SU-DHL-6 (cell line): ENCODE measurements around the gene SLC4A2.
A peak's percentile ranks its signal among the peaks of the same experiment; 100 is the strongest.

ENCODE experiments used
- H2AFZ ChIP-seq: fragments of 200-600 bp; sonication (generic); 2 replicates; pipeline ENCODE4 v1.6.1; 2014; ENCODE audit warnings: low read depth, mild to moderate bottlenecking, moderate library complexity, mixed read lengths, antibody characterized with exemption, low read length; ENCODE audit not compliant: severe bottlenecking
- H3F3A ChIP-seq: fragments of 200-600 bp; shearing (Covaris generic); 2 replicates; pipeline ENCODE4 v1.6.0; 2016; ENCODE audit warnings: antibody characterized with exemption, mild to moderate bottlenecking; ENCODE audit not compliant: insufficient read depth
- H3K27ac ChIP-seq: fragments of 200-600 bp; sonication (generic); 2 replicates; pipeline ENCODE4 v1.5.1; 2016; ENCODE audit warnings: low read depth, mild to moderate bottlenecking, low read length, moderate library complexity, mixed read lengths
- H3K27me3 ChIP-seq: fragments of 200-600 bp; sonication (generic), shearing (Covaris generic); 2 replicates; pipeline ENCODE4 v1.6.0; 2014; ENCODE audit warnings: mild to moderate bottlenecking, low read length
- H3K36me3 ChIP-seq: fragments of 200-600 bp; sonication (generic); 2 replicates; pipeline ENCODE4 v1.6.1; 2014; ENCODE audit warnings: mild to moderate bottlenecking, low read length, mixed read lengths
- H3K4me2 ChIP-seq: fragments of 300-600, 200-600 bp; shearing (Covaris generic), sonication (generic); 2 replicates; pipeline ENCODE4 v1.6.0; 2014; ENCODE audit warnings: low read length, low read depth, mild to moderate bottlenecking; ENCODE audit not compliant: poor library complexity, severe bottlenecking
- H3K4me3 ChIP-seq: fragments of 200-600 bp; sonication (generic); 2 replicates; pipeline ENCODE4 v1.5.1; 2014; ENCODE audit warnings: antibody characterized with exemption, low read length, mild to moderate bottlenecking, mixed read lengths; ENCODE audit not compliant: insufficient read depth, poor library complexity, severe bottlenecking
- H3K79me2 ChIP-seq: fragments of 200-600 bp; sonication (generic); 2 replicates; pipeline ENCODE4 v1.6.1; 2014; ENCODE audit warnings: mild to moderate bottlenecking, low read length, moderate library complexity; ENCODE audit not compliant: insufficient read depth
- H3K9ac ChIP-seq: fragments of 200-600 bp; sonication (generic); 2 replicates; pipeline ENCODE4 v1.7.0; 2014; ENCODE audit warnings: mild to moderate bottlenecking, low read length
- H3K9me2 ChIP-seq: fragments of 200-600 bp; sonication (generic); replicated peaks from 2 replicates; pipeline ENCODE4 v1.6.1; 2014; ENCODE audit warnings: low read length; ENCODE audit not compliant: insufficient read depth
- H3K9me3 ChIP-seq: fragments of 200-600 bp; sonication (generic); 2 replicates; pipeline ENCODE4 v1.6.1; 2014; ENCODE audit warnings: low read length, mixed read lengths; ENCODE audit not compliant: insufficient read depth
- H4K20me1 ChIP-seq: fragments of 200-600 bp; sonication (generic); 2 replicates; pipeline ENCODE4 v1.6.1; 2014; ENCODE audit warnings: low read depth, mild to moderate bottlenecking, antibody characterized with exemption, low read length, moderate library complexity, mixed read lengths
- EZH2phosphoT487 ChIP-seq: fragments of 200-600 bp; sonication (generic), shearing (Covaris generic); conservative IDR thresholded peaks from 2 replicates; pipeline ENCODE4 v1.6.1; 2018; ENCODE audit warnings: mild to moderate bottlenecking, antibody characterized with exemption, low read length, moderate library complexity, mixed read lengths
- TF ChIP-seq, protein P1 (sequence below): fragments of 200-600 bp; sonication (generic); IDR thresholded peaks from one replicate; pipeline ENCODE4 v1.5.1; 2017; ENCODE audit warnings: antibody characterized with exemption, mild to moderate bottlenecking, low read length, moderate library complexity; ENCODE audit not compliant: insufficient read depth, poor library complexity, severe bottlenecking

The SLC4A2 gene

DNA sequence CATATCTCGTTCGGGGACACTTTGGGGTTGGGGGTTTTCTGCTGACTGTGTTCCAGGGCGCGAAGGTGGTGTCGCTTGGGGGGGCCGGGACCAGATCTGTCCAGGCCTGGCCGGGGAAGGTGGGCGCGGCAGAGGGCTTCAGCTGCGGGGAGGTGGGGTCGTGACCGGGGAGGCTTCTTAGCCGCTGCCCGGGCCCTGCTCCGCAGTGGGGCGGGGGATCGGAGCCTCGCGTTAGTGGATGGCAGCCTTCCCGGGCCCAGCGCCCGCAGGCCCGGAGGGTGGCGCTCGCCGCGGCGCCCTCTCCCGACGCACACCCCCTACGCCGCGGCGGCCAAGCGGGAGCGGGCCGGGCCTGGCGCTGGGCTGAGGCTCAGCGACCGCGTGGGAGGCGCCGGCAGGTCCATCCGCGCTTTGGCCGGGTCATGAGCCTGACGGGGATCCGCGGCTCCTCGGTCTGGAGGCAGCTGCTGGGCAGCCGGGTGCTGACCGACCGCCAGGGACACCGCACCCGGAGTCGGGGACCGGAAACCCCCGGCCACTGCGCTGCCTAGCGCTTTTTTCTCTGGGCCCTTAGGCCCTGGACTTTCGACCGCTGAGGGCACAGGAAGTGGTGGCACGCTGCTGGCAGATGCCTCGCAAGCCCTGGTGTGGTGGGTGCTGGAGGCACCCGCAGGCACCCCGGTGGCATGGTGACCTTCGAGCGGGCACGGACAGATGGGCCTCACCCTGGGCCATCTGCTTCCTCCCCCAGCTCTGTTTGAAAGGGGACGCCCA, 28.0 kb downstream of the SLC4A2 start:
- H3K4me2 ChIP-seq = peak overlapping the region; percentile 49
- no peak overlapping the region for H3K27ac ChIP-seq
- no peak overlapping the region for H3K9ac ChIP-seq
- no peaks in the 10 kb centered on the region for H3K27me3 ChIP-seq
- no peaks in the 10 kb centered on the region for H4K20me1 ChIP-seq
- TF ChIP-seq, protein P1, sequence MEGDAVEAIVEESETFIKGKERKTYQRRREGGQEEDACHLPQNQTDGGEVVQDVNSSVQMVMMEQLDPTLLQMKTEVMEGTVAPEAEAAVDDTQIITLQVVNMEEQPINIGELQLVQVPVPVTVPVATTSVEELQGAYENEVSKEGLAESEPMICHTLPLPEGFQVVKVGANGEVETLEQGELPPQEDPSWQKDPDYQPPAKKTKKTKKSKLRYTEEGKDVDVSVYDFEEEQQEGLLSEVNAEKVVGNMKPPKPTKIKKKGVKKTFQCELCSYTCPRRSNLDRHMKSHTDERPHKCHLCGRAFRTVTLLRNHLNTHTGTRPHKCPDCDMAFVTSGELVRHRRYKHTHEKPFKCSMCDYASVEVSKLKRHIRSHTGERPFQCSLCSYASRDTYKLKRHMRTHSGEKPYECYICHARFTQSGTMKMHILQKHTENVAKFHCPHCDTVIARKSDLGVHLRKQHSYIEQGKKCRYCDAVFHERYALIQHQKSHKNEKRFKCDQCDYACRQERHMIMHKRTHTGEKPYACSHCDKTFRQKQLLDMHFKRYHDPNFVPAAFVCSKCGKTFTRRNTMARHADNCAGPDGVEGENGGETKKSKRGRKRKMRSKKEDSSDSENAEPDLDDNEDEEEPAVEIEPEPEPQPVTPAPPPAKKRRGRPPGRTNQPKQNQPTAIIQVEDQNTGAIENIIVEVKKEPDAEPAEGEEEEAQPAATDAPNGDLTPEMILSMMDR = peak; percentile 8
- no peak for TF ChIP-seq EZH2phosphoT487
- no peaks in the 10 kb centered on the region for H3K9me3 ChIP-seq
- H2AFZ ChIP-seq = no peak overlapping the region
- no peak overlapping the region for H3K4me3 ChIP-seq
- H3K79me2 ChIP-seq = peaks cover 7% of the 10 kb centered on the region
- H3F3A ChIP-seq = 0 out of 2 replicates have a peak, but pooled peaks cover 5% of the 10 kb centered on the region
- no peaks in the 10 kb centered on the region for H3K9me2 ChIP-seq
- no peaks in the 10 kb centered on the region for H3K36me3 ChIP-seq

DNA sequence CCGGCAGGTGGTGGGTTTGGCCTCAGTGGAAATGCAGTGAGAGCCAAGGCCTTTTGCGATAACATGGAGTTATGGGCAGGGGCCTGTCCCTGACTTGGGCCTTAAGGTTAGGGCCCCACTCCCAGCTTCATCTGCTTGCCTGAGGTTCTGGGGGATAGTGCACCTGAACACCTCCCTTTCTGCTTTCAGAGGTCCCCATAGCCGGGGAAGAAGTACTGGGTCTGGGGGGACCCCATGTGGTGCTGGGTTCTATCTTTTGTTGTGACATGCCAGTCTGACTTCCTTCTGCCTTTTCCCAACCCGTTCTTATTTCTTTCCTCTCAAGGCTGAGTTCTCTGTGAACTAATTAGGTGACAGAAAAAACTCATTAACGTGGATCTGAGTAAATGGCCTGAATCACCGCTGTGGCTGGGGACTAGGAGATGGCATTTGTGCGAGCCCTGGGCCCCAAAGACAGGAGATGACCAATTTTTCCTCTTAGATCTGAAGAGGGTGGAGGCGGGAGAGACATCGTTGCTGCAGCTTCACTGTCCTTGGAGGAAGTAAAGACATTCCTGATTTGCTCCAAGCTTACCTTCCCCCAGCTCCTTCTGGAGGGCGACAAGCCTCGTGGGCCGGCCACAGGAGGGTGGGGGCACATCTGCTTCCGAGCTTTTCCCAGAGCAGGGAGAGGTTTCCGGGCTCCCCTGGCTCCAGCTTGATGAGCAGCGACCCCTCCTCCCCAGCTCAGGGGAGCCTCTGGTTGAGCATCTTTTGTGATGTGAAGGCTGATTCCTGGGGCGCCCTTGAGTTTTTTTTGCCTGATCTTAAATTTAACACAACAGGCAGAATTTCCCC, 28.8 kb downstream of the SLC4A2 start:
- no peak overlapping the region for H3K4me2 ChIP-seq
- no peaks in the 10 kb centered on the region for H3K79me2 ChIP-seq
- TF ChIP-seq EZH2phosphoT487 = no peak
- no peaks in the 10 kb centered on the region for H3K9me2 ChIP-seq
- no peaks in the 10 kb centered on the region for H3K27me3 ChIP-seq
- H3K36me3 ChIP-seq = no peaks in the 10 kb centered on the region
- no peak overlapping the region for H3K27ac ChIP-seq
- H3K9me3 ChIP-seq = no peaks in the 10 kb centered on the region
- no peak overlapping the region for H3K9ac ChIP-seq
- H3F3A ChIP-seq = 0 out of 2 replicates have a peak, but pooled peaks cover 5% of the 10 kb centered on the region
- no peak overlapping the region for H3K4me3 ChIP-seq
- H4K20me1 ChIP-seq = no peaks in the 10 kb centered on the region
- H2AFZ ChIP-seq = no peak overlapping the region

DNA sequence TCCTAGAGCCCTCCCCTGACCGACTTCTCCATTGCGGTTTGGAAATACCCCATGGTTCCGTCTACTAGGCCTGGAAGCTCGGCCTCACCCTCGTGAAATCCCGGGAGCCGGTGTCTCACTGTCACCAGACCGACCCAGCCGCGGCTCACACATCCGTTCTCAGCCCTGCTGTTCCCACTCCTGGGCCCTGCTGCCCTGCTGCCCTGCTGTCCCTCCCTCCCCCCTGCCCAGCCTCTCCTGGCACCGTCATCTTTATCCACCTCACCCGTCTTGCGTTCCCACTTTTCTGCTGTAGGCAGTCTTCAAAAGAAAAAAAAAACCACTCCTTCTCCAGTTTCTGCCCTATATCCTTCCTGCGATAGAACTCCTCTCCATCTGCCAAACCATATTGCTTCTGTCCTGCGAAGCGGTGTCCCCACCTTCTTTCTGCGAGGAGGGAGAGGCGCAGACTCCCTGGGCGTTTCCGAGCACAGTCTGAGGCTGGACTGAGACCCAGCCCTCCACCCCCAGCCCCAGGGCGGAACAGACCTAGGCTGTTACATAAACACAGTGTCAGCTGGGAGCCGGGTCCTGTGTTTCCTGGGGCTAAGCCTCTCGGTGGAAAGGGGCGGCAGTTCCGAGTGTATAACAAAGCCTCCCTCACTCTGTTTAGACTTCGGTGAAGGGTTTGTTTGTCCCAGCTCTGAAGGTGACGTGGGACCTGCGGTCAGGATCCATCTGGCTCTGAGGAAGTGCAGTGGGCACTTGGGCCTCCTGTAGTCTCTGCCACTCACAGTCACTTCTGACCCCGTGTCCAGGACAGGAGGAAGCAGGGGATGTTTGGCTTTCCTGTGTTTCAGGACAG, 29.7 kb downstream of the SLC4A2 start:
- Histone ChIP-seq H3K36me3 (no peaks in the 10 kb centered on the region), H3K9me3 (no peaks in the 10 kb centered on the region), H3K79me2 (no peaks in the 10 kb centered on the region), H3K27ac (no peak overlapping the region), H3K27me3 (no peaks in the 10 kb centered on the region), H3F3A (0 out of 2 replicates have a peak, but pooled peaks cover 5% of the 10 kb centered on the region), H3K4me3 (no peak overlapping the region), H3K4me2 (no peak overlapping the region), H3K9ac (no peak overlapping the region), H3K9me2 (no peaks in the 10 kb centered on the region), H2AFZ (no peak overlapping the region), H4K20me1 (no peaks in the 10 kb centered on the region)
- TF ChIP-seq EZH2phosphoT487 = no peak
- TF ChIP-seq, protein P1 = no peak
